Progenitor cell of endocrine pancreas (in vitro differentiated cells): ENCODE data around the gene LIN54. TPM values are rescaled to one million over a fixed set of nuclear protein-coding genes. Genes with fewer than 3 reads are reported as not detected.

Source experiments
- DNase-seq: peaks from one replicate; pipeline ENCODE4 v3.0.0; 2021; ENCODE audit warnings: low spot score; ENCODE audit not compliant: unreplicated experiment
- H3K27ac Mint-ChIP-seq: 2 replicates; pipeline ENCODE4 v1.8.0; 2021; ENCODE audit warnings: mild to moderate bottlenecking, moderate library complexity, mixed read lengths
- H3K27me3 Mint-ChIP-seq: 2 replicates; pipeline ENCODE4 v1.8.0; 2021; ENCODE audit warnings: mixed read lengths
- H3K36me3 Mint-ChIP-seq: 2 replicates; pipeline ENCODE4 v1.8.0; 2022; ENCODE audit warnings: mixed read lengths; ENCODE audit not compliant: insufficient read depth
- H3K4me1 Mint-ChIP-seq: 2 replicates; pipeline ENCODE4 v1.8.0; 2021; ENCODE audit warnings: low read depth, mixed read lengths
- H3K4me3 Mint-ChIP-seq: 2 replicates; pipeline ENCODE4 v1.8.0; 2021; ENCODE audit warnings: low read depth, mild to moderate bottlenecking, moderate library complexity, mixed read lengths
- H3K9me3 Mint-ChIP-seq: 2 replicates; pipeline ENCODE4 v1.8.0; 2021; ENCODE audit warnings: low read depth, mixed read lengths
- total RNA-seq: library from RNA; stranded (reverse); gene quantifications from 2 replicates; pipeline ENCODE4 v1.2.1, GENCODE V29; 2021
- TF ChIP-seq, protein P1 (sequence below): fragments of 200-600 bp; sonication (generic); IDR thresholded peaks from one replicate; pipeline ENCODE4 v1.5.0; 2021; ENCODE audit warnings: antibody characterized with exemption, mild to moderate bottlenecking; ENCODE audit not compliant: unreplicated experiment

LIN54 gene
- total RNA-seq, 1 donor from 2014 or later, result 19.6 TPM

- H3K27me3 Mint-ChIP-seq, result no peaks in the 10 kb centered on the region
- no peak for DNase-seq
- H3K36me3 Mint-ChIP-seq, result peaks cover 18% of the 10 kb centered on the region
- H3K4me3 Mint-ChIP-seq, result no peak overlapping the region
- H3K27ac Mint-ChIP-seq, result peak overlapping the region; percentile 49
- no peaks in the 10 kb centered on the region for H3K9me3 Mint-ChIP-seq
- H3K4me1 Mint-ChIP-seq, result peaks cover 45% of the 10 kb centered on the region
- TF ChIP-seq, protein P1, sequence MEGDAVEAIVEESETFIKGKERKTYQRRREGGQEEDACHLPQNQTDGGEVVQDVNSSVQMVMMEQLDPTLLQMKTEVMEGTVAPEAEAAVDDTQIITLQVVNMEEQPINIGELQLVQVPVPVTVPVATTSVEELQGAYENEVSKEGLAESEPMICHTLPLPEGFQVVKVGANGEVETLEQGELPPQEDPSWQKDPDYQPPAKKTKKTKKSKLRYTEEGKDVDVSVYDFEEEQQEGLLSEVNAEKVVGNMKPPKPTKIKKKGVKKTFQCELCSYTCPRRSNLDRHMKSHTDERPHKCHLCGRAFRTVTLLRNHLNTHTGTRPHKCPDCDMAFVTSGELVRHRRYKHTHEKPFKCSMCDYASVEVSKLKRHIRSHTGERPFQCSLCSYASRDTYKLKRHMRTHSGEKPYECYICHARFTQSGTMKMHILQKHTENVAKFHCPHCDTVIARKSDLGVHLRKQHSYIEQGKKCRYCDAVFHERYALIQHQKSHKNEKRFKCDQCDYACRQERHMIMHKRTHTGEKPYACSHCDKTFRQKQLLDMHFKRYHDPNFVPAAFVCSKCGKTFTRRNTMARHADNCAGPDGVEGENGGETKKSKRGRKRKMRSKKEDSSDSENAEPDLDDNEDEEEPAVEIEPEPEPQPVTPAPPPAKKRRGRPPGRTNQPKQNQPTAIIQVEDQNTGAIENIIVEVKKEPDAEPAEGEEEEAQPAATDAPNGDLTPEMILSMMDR, result no peak
Measured at GRCh38 chr4:82896755-82897154, 113.9 kb downstream of the LIN54 start.

- no peak for DNase-seq
- no peaks in the 10 kb centered on the region for H3K27me3 Mint-ChIP-seq
- H3K36me3 Mint-ChIP-seq, result peaks cover 18% of the 10 kb centered on the region
- H3K27ac Mint-ChIP-seq, result peak overlapping the region; percentile 73
- TF ChIP-seq, protein P1, result no peak
- H3K4me1 Mint-ChIP-seq, result peaks cover 51% of the 10 kb centered on the region
- peak overlapping the region; percentile 40 for H3K4me3 Mint-ChIP-seq
- H3K9me3 Mint-ChIP-seq, result no peaks in the 10 kb centered on the region
Measured at GRCh38 chr4:82893942-82894341, 116.7 kb downstream of the LIN54 start.

DNA sequence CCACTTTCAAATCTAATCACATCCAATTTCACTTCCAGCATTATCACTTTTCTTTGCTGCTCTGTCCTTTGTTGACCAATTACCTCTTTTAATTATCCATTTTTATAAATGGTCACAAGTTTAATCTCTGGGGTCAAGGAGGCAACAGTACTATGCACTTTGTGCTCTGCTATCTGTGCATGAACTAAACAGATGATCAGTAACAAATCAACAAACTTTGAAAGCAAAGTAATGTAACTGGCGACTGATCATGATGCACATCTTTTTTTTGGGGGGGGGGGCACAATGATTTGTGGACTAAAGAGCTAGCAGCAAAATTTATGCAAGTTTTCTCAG is 118.2 kb downstream of the LIN54 start:
- TF ChIP-seq, protein P1, result no peak
- Mint-ChIP-seq H3K4me3 (peak overlapping the region; percentile 89), H3K9me3 (no peaks in the 10 kb centered on the region), H3K36me3 (peaks cover 15% of the 10 kb centered on the region), H3K4me1 (peaks cover 41% of the 10 kb centered on the region), H3K27me3 (no peaks in the 10 kb centered on the region), H3K27ac (peak overlapping the region; percentile 98)
- DNase-seq, result no peak

DNA sequence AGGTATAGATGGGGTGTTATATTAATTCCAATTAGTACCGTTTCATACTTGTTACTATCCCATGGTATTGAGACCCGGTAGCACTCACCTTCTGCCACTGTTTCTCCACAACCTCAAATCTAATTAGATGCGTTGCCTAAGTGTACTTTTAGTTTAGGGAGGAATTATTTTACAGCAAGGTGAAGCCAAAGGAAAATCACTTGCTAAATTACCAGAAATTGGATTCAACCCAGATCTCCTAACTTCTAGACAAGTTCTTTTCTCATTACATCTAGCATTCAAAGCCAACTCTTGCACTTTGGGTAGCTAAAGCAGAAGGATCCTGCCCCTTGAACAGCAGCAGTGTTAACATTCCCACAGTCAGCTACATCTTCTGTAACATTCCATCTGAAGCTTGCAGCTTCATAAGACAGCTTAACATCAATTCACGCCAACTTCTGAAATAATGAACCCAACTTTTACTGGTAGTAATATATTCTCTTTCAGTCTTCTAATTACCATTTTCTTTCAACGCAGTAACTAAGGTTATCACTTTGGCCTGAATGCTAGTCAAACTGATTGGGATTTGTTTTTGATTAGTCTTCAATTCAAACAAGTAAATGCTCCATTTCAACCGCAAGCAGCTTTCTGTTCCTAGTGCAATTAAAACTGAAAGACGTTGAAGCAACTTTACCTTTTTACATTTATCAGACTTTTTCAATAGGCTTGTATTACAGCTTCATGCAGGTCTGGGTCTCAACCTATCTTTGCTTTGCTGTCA is 118.7 kb downstream of the LIN54 start:
- no peaks in the 10 kb centered on the region for H3K9me3 Mint-ChIP-seq
- H3K36me3 Mint-ChIP-seq, result peaks cover 17% of the 10 kb centered on the region
- DNase-seq, result no peak
- peaks cover 43% of the 10 kb centered on the region for H3K4me1 Mint-ChIP-seq
- H3K27me3 Mint-ChIP-seq, result no peaks in the 10 kb centered on the region
- peak overlapping the region; percentile 89 for H3K4me3 Mint-ChIP-seq
- TF ChIP-seq, protein P1, result no peak
- peak overlapping the region; percentile 98 for H3K27ac Mint-ChIP-seq

GRCh38 chr4:82890901-82891706 is 119.5 kb downstream of the LIN54 start, which contains the start of gene SEC31A:
Gene SEC31A (minus strand): TSS chr4:82891153. CDS start chr4:82881936, 9,217 bp downstream.
- H3K27ac Mint-ChIP-seq, result peak within 1 kb of the TSS; percentile 98
- TF ChIP-seq, protein P1, result no peak
- H3K36me3 Mint-ChIP-seq, result peaks cover 15% of the 10 kb centered on the region
- H3K27me3 Mint-ChIP-seq, result no peaks in the 10 kb centered on the region
- peak within 1 kb of the TSS; percentile 89 for H3K4me3 Mint-ChIP-seq
- peak; percentile 87 for DNase-seq
- H3K9me3 Mint-ChIP-seq, result no peaks in the 10 kb centered on the region
- peaks cover 48% of the 10 kb centered on the region for H3K4me1 Mint-ChIP-seq
